GM12865 (cell line): ENCODE results near the gene DNAJB4.
A peak's percentile ranks its signal among the peaks of the same experiment; 100 is the strongest.

Experiments used
- DNase-seq: peaks from one replicate; pipeline ENCODE4 v3.0.0; 2010; ENCODE audit warnings: low read depth
- H3K4me3 ChIP-seq: 2 replicates; pipeline ENCODE4 v1.5.1; 2011; ENCODE audit warnings: mild to moderate bottlenecking, low read depth, low read length, control low read depth
- TF ChIP-seq, protein P1 (sequence below): IDR thresholded peaks from 2 replicates; pipeline ENCODE4 v1.5.1; 2011; ENCODE audit warnings: low read length, control low read depth, low read depth, inconsistent platforms; ENCODE audit not compliant: insufficient read depth; ENCODE audit errors: missing control alignments

DNAJB4 gene

DNA sequence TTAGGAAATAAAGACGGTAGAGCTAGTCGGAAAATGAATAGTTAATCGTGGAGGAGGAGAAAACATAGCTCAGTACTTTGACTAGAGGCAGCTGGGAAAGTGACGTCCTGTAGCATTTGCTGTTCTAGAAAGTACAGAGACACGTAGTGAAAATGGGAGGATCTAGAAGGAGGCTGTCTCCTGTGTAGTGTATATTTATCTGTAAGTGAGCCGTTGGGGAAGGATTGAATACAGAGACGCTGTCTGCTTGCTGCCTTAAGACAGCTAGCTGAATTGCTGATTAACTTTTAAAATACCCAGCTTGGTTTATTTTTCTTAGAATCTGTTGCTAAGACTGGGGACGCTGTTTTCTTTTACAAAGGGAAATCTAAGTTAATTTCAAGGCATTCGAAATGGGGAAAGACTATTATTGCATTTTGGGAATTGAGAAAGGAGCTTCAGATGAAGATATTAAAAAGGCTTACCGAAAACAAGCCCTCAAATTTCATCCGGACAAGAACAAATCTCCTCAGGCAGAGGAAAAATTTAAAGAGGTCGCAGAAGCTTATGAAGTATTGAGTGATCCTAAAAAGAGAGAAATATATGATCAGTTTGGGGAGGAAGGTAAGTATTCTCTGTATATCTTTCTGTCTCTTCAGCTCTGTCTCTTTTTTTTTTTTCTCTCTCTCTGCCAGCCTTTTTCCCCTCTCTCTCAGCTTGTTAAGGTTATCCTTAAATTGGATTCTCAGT lies at the start of gene DNAJB4:
Gene DNAJB4, plus strand, starts transcription at position 221 of the 729 bp plus-strand sequence. Its CDS starts 172 bp downstream, at position 393.
- peak within 1 kb of the TSS; percentile 80 for H3K4me3 ChIP-seq
- TF ChIP-seq, protein P1, sequence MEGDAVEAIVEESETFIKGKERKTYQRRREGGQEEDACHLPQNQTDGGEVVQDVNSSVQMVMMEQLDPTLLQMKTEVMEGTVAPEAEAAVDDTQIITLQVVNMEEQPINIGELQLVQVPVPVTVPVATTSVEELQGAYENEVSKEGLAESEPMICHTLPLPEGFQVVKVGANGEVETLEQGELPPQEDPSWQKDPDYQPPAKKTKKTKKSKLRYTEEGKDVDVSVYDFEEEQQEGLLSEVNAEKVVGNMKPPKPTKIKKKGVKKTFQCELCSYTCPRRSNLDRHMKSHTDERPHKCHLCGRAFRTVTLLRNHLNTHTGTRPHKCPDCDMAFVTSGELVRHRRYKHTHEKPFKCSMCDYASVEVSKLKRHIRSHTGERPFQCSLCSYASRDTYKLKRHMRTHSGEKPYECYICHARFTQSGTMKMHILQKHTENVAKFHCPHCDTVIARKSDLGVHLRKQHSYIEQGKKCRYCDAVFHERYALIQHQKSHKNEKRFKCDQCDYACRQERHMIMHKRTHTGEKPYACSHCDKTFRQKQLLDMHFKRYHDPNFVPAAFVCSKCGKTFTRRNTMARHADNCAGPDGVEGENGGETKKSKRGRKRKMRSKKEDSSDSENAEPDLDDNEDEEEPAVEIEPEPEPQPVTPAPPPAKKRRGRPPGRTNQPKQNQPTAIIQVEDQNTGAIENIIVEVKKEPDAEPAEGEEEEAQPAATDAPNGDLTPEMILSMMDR: no peak
- peak; percentile 97 for DNase-seq

DNA sequence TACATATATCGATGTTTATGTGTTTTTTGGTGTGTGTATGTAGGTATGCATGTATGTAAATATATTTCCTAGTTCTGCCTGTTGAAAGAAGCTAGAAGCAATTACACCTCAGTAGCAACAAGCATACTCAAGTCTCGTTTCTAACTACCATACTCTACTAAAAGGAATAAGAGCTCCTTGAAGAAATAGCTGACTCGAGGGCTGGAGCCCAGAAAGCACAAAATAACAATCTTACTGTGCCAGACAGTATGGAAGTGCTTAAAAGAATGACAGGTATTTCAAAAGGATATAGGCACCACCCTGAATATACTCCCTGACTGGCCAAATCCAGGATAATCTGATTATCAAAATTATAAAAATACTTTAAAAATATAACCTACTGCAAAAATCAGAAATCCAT lies 49.0 kb upstream of the DNAJB4 start:
- DNase-seq: no peak
- TF ChIP-seq, protein P1: no peak

DNA sequence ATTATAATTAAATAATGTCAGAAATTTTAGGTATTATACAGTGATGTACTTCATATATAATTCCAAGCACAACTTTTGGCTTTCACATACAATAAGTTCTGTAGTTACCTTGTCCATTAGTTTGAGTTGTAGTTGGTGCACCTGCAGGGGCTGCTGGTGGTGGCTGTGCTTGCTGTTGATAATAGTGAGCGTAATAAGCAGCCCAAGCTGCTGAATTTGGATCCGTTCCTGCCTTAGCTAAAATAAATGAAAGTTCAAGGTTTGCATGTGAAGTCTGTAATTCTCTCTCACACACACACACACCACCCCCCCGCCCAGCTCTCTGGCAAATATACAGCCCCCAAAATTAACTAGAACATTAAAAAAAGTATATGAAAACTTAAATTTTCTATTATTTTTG lies 48.3 kb upstream of the DNAJB4 start:
- no peak overlapping the region for H3K4me3 ChIP-seq
- DNase-seq: no peak
- TF ChIP-seq, protein P1: no peak

More for the DNA sequence above, 49.0 kb upstream of the DNAJB4 start:
- H3K4me3 ChIP-seq: no peak overlapping the region

DNA sequence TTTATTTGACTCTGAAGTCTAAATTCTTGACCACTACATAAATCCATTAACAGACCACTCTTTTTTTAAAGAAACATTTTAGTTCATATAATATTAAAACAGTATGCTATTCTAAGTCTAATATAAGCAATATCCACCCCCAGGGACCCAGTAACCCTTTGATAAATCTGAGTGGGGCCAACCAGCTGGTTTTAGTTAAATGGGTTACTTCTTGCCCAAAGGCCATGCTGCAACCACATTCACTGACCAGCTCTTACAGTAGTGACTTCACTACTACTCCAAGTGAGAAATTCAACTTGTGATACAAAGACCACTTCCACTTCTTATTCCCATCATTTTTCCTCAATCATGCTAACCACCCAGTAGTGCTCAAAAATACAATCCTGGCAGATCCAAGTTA lies 46.3 kb upstream of the DNAJB4 start:
- H3K4me3 ChIP-seq: no peak overlapping the region
- TF ChIP-seq, protein P1: no peak
- DNase-seq: no peak

DNA sequence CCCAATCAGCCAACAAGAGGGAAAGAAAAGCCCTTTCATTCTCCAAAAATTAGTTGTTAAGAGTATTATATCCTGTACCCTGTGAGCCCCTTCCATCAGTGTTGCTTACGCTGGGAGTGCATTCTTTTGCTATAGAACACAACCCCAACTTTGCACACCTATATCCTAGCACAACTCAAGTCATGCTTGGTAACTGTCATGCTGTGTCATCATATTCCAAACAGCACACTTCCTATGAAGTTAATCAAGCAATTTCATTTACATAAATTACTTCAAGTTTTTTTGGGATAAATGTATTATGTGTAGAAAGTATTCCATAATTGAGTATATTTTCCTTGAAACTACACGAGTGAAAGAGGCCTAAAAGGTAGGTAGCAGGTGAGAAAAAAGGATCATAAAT lies 45.9 kb upstream of the DNAJB4 start:
- TF ChIP-seq, protein P1: no peak
- no peak overlapping the region for H3K4me3 ChIP-seq
- DNase-seq: no peak

DNA sequence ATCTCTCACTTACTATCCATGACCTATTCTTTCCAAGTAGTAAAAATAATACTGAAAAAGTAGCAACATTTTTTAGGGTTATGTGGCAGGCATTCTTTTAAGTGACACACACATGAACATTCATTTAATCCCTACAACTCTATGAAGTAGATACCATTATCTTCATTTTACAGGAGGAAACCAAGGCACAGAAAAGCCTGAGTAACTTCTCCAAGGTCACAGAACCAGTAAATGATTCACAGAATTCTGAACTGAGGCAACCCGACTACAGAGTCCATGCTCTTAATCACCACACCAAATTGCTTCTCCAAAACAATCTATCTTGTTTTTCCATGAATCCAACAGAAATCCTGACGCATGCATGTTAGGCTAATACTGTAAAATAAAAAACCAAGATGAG lies 43.3 kb upstream of the DNAJB4 start:
- TF ChIP-seq, protein P1: no peak
- no peak overlapping the region for H3K4me3 ChIP-seq

DNA sequence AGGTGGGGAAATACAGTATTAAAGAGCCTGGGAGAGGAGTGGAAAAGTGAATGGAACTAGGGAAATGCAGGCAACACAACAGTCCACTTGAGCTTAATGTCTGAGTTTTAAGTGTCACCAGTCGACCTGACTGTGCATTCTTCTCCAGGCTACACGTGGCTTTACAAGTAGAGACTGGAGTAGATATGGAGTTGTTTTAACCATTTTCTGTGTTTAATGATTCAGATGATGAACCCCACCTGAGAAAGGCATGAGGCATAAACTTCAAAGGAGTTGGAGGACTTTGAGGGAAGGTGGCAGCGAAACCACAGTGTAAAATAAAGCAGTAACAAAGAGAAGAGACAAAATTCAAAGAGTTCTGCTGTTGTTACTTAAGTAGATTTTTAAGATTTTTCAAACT lies 38.4 kb upstream of the DNAJB4 start:
- no peak overlapping the region for H3K4me3 ChIP-seq
- no peak for DNase-seq
- TF ChIP-seq, protein P1: no peak

More for the DNA sequence above, 43.3 kb upstream of the DNAJB4 start:
- DNase-seq: no peak
